Islet precursor cell (in vitro differentiated cells): ENCODE results near the gene DPYD.

Experiments used
- DNase-seq: peaks from one replicate; pipeline ENCODE4 v3.0.0-alpha.2; 2018

The DPYD gene

GRCh38 chr1:97781762-97782337 lies 139.0 kb downstream of the DPYD start:
- no peak for DNase-seq

- DNase-seq = no peak
These were observed 139.9 kb downstream of the DPYD start for GRCh38 chr1:97780884-97781283.

GRCh38 chr1:97778718-97779117 lies 142.1 kb downstream of the DPYD start:
- no peak for DNase-seq

- DNase-seq = no peak
These were observed 150.5 kb downstream of the DPYD start for GRCh38 chr1:97770376-97770775.

- DNase-seq = no peak
These were observed 153.5 kb downstream of the DPYD start for GRCh38 chr1:97767381-97767780.

GRCh38 chr1:97764991-97765390 lies 155.8 kb downstream of the DPYD start:
- DNase-seq = no peak

- no peak for DNase-seq
These were observed 159.2 kb downstream of the DPYD start for GRCh38 chr1:97761637-97762036.

- DNase-seq = no peak
These were observed 161.8 kb downstream of the DPYD start for GRCh38 chr1:97759078-97759477.

GRCh38 chr1:97758541-97759057 lies 162.2 kb downstream of the DPYD start:
- no peak for DNase-seq

- no peak for DNase-seq
These were observed 174.9 kb downstream of the DPYD start for GRCh38 chr1:97745912-97746311.

GRCh38 chr1:97744977-97745376 lies 175.9 kb downstream of the DPYD start:
- no peak for DNase-seq

- peak; percentile 56 for DNase-seq
These were observed 177.7 kb downstream of the DPYD start for GRCh38 chr1:97743129-97743528.

- no peak for DNase-seq
These were observed 179.9 kb downstream of the DPYD start for GRCh38 chr1:97740891-97741290.

GRCh38 chr1:97739596-97740103 lies 181.2 kb downstream of the DPYD start:
- no peak for DNase-seq

GRCh38 chr1:97738270-97738669 lies 182.6 kb downstream of the DPYD start:
- no peak for DNase-seq

- DNase-seq = no peak
These were observed 190.6 kb downstream of the DPYD start for GRCh38 chr1:97730271-97730670.

GRCh38 chr1:97728436-97728835 lies 192.4 kb downstream of the DPYD start:
- no peak for DNase-seq

GRCh38 chr1:97727029-97727428 lies 193.8 kb downstream of the DPYD start:
- no peak for DNase-seq

GRCh38 chr1:97726386-97726785 lies 194.4 kb downstream of the DPYD start:
- DNase-seq = no peak

GRCh38 chr1:97721221-97721620 lies 199.6 kb downstream of the DPYD start:
- DNase-seq = no peak

GRCh38 chr1:97712980-97713379 lies 207.9 kb downstream of the DPYD start:
- no peak for DNase-seq

- no peak for DNase-seq
These were observed 209.0 kb downstream of the DPYD start for GRCh38 chr1:97711858-97712257.

GRCh38 chr1:97693601-97694000 lies 227.2 kb downstream of the DPYD start:
- no peak for DNase-seq

GRCh38 chr1:97691325-97691724 lies 229.5 kb downstream of the DPYD start:
- no peak for DNase-seq

GRCh38 chr1:97685360-97685759 lies 235.5 kb downstream of the DPYD start:
- no peak for DNase-seq
